Islet precursor cell (in vitro differentiated cells): Measurements from ENCODE around the gene SLC38A6.
A peak's percentile ranks its signal among the peaks of the same experiment; 100 is the strongest.

Experiments
- DNase-seq: peaks from one replicate; pipeline ENCODE4 v3.0.0-alpha.2; 2018

SLC38A6 gene

DNA sequence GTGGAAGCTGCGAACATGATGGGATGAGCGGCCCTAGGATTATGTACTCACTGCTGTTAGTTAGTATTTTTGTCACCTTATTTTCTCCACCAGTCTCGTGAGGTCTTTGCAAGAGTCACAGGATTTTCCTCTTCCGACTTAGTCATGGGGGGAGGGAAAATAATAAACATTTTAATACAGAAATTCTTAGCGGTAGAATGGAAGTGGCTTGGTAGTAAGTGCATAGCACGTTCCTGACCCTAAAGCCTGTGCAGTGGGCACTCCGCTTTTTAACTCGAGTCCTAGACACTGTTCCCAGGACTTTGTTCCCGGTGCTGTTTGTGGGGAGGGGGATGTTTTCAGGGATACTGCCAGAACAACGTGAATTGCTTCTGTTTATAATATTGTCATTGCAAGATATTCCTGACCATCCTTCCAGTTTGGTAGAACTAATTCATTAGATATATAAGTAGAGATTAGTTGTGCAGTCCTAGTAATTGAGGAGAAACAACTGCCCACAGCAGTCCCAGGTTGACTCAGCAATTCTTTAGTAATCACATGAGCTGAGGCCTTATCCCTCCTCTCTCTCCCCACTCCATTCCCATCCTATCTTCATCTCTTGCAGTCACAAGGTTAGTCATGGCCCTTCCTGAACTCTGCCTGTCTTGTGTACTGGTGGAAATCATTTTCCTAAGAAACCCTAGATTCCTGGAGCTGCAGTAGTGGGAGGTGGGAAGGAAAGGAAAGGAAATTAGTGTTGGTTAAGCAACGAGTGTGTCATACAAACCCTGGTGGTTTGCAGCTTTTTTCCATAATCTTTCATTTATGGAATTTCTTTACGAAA lies 799 bp downstream of the SLC38A6 start:
- DNase-seq, result peak; percentile 64

- no peak for DNase-seq
These were observed 3.2 kb downstream of the SLC38A6 start for GRCh38 chr14:60984196-60984595.

GRCh38 chr14:60986500-60986899 lies 5.5 kb downstream of the SLC38A6 start:
- no peak for DNase-seq

- DNase-seq, result no peak
These were observed 8.6 kb downstream of the SLC38A6 start for GRCh38 chr14:60989599-60989998.

DNA sequence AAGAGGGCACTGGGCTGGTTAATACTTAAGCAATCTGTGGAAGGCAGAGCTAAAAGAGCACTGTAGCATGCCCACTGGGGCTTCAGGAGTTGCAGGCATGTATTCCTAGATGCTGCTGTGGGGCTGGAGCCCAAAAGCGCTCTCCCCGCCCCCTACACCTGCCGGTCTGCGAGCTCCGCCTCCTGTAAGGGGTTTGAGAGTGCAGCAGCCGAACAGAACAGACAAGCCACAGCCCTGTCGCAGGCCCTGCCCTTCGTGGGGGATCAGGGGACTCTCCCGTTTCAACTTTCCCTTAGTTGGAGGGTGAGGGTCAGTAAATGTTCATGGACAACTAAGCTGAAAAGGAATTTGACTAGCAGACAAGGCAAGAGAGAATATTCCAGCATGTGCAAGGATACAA lies 17.6 kb downstream of the SLC38A6 start:
- DNase-seq, result no peak

DNA sequence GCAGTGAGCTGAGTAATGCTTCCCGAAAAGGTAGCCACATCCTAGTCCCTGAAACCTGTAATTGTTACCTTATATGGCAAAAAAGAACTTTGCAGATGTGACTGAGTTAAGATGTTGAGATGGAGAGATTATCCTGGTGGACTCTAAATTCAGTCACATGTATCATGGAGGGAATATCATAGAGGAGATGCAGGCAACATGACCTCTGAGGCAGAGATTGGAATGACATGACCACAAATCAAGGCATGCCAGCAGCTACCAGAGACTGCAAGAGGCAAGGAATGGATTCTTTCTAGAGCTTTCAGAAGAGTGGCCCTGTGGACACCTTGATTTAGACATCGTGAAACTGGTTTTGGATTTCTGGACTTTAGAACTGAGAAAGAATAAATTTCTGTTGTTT lies 18.5 kb downstream of the SLC38A6 start:
- no peak for DNase-seq

GRCh38 chr14:61003571-61003970 lies 22.5 kb downstream of the SLC38A6 start:
- no peak for DNase-seq

DNA sequence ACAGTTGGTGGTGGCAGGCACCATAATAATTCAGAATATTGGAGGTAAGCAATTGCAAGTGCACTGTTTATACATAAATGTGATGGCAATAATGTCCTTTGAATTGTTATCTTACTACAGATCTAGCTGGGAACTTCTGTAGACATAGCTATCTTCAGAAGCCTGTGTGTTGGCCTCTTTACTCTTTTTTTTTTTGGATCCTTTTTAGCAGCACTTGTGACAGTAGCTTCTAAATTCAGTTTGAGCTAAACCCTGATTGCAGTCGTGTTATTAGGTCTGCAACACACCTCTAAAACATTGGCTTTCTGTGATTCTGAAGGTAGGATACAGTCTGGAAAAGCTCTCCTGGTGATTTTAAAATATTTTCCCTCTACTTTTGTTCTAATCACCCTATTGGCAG lies 38.5 kb downstream of the SLC38A6 start:
- DNase-seq, result no peak

- peak; percentile 65 for DNase-seq
These were observed 44.5 kb downstream of the SLC38A6 start for GRCh38 chr14:61025251-61026223.

DNA sequence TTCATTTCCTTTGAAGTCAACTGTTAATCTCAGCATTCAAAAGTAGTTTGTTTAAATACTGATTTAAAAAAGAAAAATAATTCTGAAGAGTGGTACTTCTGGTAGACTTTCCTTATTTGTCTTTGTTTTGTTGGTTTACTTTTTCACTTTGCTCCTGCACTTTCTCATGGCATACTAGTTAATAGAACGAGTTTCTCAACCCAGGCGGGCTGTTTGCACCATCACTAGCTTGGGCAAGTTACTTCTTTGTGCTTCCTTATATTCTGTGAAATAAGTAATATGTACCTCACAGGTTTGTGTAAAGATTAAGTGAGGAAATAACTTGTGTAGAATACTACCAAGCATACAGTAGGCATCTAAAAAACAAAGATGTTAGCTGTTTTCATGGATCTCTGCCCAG lies 45.5 kb downstream of the SLC38A6 start:
- DNase-seq, result no peak

GRCh38 chr14:61031026-61031425 lies 50.0 kb downstream of the SLC38A6 start:
- no peak for DNase-seq

- DNase-seq, result no peak
These were observed 52.0 kb downstream of the SLC38A6 start for GRCh38 chr14:61033054-61033453.

DNA sequence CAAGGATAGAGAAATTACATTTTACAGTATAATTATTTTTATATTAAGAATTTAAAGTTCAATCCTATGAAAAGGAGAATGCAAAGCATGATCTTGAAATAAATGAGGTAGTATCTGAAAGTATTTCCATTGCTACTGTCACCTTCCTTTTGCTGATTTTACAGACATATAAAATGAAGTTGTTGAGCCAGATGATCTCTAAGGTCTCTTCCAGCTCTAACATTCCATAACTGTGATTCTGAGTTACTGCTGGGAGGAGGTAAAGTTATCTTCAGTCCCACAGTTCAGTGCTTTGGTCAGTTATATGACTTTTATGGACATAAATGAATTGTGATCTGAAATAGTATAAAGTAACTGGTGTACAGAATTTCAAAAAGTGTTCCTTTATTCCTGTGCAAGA lies 52.8 kb downstream of the SLC38A6 start:
- no peak for DNase-seq

GRCh38 chr14:61034416-61035120 lies 53.5 kb downstream of the SLC38A6 start:
- DNase-seq, result no peak

- no peak for DNase-seq
These were observed 56.2 kb downstream of the SLC38A6 start for GRCh38 chr14:61037215-61037614.

DNA sequence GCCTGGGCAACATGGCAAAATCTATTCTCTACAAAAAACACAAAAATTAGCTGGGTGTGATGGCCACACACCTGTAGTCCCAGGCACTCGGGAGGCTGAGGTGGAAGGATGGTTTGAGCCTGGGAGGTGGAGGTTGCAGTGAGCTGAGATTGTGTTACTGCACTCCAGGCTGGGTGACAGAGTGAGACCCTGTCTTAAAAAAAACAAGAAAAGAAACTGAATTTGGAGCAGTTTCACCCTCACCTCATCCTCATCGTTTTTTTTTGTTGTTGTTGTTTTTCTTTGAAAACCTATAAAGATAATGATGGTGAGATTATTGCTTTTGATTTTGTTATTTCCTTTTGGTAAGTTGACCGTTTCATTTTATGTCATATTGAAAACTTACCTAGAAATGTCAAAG lies 60.7 kb downstream of the SLC38A6 start:
- DNase-seq, result no peak

DNA sequence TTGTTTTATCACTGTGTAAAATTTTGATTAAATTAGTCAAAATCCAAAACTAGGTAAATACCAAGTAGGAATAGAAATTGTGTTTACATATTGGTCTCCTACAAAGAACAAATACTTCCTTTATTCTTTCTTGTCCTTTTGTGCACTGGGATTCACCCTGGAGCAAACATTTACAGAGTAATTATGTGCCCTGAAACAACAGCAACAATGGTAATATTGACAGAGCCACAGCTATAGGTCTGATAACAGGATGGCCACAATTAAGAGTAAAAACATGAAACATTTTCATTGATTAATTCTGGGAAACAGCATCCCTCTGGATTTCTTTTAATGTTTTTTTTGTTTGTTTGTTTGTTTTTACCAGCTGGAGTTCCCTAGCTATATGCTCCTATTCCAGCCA lies 61.2 kb downstream of the SLC38A6 start:
- no peak for DNase-seq

DNA sequence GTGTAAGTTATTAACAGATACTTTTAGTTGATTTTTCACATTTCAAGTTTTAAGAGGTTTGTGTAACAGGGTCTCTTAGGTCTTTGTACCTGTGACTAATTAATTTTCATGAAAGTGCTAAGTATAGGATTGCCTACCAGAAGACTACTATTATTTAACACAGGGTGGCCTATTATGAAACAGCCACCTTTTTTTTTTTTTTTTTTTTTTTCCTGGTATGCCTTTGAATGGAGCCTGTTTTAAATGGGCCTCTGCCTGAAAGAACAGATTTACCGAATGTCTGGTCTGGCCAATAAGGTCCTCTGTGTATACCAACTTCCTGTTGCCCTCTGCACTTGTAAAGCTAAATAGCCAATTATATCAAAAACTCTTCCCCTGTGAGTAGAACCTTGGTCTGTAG lies 62.5 kb downstream of the SLC38A6 start:
- no peak for DNase-seq

GRCh38 chr14:61047021-61047420 lies 66.0 kb downstream of the SLC38A6 start:
- no peak for DNase-seq

DNA sequence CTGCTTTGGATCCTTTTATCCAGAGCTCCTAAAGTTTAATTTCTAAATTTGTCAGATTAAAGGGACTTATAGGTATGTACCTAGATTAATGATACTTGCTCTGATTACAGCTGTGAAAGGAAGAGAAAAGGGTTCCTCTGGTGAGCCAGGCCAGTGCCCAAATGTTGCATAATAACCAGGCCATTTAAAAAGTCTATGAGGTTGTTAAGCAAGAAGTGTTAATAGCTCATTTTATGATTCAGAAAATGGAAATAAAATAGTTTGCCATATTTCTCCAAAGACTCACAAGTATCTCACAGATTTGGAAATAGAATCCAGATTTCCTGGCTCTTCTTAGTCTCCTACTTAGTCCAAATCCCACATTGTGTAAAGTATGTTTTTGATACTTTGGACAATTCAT lies 67.6 kb downstream of the SLC38A6 start:
- DNase-seq, result no peak

DNA sequence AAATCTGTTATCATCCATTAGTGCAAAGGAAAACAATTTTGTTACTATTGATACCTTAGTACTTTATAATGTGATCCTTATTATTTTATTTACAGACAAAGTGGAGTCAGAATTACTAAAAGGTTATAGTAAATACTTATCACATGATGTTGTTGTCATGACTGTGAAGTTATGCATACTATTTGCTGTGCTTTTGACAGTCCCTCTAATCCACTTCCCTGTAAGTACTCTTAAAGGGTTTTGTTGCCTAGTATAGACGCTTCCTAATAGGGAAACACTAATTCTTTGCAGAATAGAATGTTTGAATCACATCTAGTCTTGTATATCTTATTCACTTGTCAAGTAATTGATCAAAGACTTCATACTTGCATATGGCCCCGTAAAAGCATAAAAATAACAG lies 69.4 kb downstream of the SLC38A6 start:
- no peak for DNase-seq

DNA sequence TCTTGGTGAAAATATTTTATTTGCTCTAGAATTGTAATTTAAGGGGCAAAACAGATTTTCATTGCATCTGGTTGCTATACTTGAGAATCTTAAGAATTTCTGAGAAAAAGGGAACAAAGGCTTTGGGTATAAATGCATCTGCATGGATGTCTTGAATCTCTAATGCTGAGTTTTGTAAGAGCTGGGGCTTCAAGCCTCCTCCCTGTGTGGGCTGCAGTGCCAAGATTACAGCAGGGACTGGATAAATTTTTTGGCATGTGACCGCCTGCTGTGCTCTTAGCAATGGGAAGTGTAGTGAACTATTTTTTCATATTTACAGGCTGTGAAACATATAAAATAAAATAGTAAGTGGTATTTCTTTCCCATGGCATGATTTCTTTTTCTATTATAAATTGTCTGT lies 70.0 kb downstream of the SLC38A6 start:
- DNase-seq, result no peak

DNA sequence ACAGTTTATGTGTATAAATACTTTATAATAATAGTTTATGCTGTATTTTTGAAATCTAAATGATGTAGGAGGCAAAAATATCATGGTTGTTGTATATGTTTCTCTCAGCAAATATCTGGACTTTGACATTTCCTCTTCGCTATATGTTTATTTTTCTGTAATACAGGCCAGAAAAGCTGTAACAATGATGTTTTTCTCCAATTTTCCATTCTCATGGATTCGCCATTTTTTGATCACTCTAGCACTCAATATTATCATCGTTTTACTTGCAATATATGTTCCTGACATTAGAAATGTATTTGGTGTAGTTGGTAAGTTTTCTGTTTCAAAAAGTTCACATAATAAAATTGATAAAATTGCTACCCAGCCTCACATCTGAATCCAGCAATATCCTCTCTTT lies 70.6 kb downstream of the SLC38A6 start:
- no peak for DNase-seq
